Peyer's patch (tissue), 4 donors: ENCODE results near the gene LRRC37A2.
"Not testable (repeated sequence)": the region's sequence is repeated elsewhere in the genome, so short reads cannot be mapped to it uniquely, and the experiment has no call there.

Experiments
- CTCF ChIP-seq, 6 experiments: fragments of 450-650 bp in 4 of 6; fragments of 200-600 bp in 2 of 6; sonication (generic) in 1 of 6; IDR thresholded peaks; one replicate each; pipeline ENCODE4 v1.5.1; 2017 to 2019; ENCODE audit warnings: antibody characterized with exemption in 6 of 6, mild to moderate bottlenecking in 3 of 6, moderate library complexity in 1 of 6
- POLR2A ChIP-seq, 2 donors: fragments of 450-650 bp; IDR thresholded peaks; one replicate each; pipeline ENCODE4 v1.5.1; 2017; ENCODE audit warnings: antibody characterized with exemption in 2 of 2, mild to moderate bottlenecking in 2 of 2, moderate library complexity in 2 of 2

- not testable (repeated sequence) for TF ChIP-seq CTCF, POLR2A (IDR thresholded peaks at IDR 0.05)
These were observed 36.3 kb downstream of the LRRC37A2 start for GRCh38 chr17:46548607-46549006.
